ENCODE data around the gene C8B.

Gene C8B

GRCh38 chr1:56881417-56881816 lies 84.4 kb downstream of the C8B start:
- H3K4me3 ChIP-seq (ENCODE audit: control insufficient read depth, low read depth, low read length) = no peak overlapping the region
- no peak for DNase-seq (ENCODE audit: low read depth)
- TF ChIP-seq CTCF (conservative IDR thresholded peaks at IDR 0.05; ENCODE audit: control insufficient read depth, insufficient read depth, low read depth, low read length) = no peak

- TF ChIP-seq CTCF (conservative IDR thresholded peaks at IDR 0.05; ENCODE audit: control insufficient read depth, insufficient read depth, low read depth, low read length) = no peak
- DNase-seq (ENCODE audit: low read depth) = no peak
- no peak overlapping the region for H3K4me3 ChIP-seq (ENCODE audit: control insufficient read depth, low read depth, low read length)
Observed at GRCh38 chr1:56880774-56881173, 85.0 kb downstream of the C8B start.
